ENCODE results near the gene CCNF.

CCNF gene

GRCh38 chr16:2388875-2389433 lies 40.3 kb upstream of the CCNF start:
- DNase-seq (ENCODE audit: extremely low read depth, low read depth) = no peak
- no peak overlapping the region for H3K4me3 ChIP-seq (replicated peaks; ENCODE audit: low read depth, low read length)
- no peak for TF ChIP-seq CTCF (IDR thresholded peaks at IDR 0.05; ENCODE audit: low read depth, low read length, missing control alignments)

GRCh38 chr16:2392025-2392424 lies 37.2 kb upstream of the CCNF start:
- no peak for TF ChIP-seq CTCF (IDR thresholded peaks at IDR 0.05; ENCODE audit: low read depth, low read length, missing control alignments)
- no peak for DNase-seq (ENCODE audit: extremely low read depth, low read depth)
- H3K4me3 ChIP-seq (replicated peaks; ENCODE audit: low read depth, low read length) = no peak overlapping the region

- no peak for DNase-seq (ENCODE audit: extremely low read depth, low read depth)
- no peak overlapping the region for H3K4me3 ChIP-seq (replicated peaks; ENCODE audit: low read depth, low read length)
- no peak for TF ChIP-seq CTCF (IDR thresholded peaks at IDR 0.05; ENCODE audit: low read depth, low read length, missing control alignments)
Measured at GRCh38 chr16:2398520-2398919, 30.7 kb upstream of the CCNF start.

DNA sequence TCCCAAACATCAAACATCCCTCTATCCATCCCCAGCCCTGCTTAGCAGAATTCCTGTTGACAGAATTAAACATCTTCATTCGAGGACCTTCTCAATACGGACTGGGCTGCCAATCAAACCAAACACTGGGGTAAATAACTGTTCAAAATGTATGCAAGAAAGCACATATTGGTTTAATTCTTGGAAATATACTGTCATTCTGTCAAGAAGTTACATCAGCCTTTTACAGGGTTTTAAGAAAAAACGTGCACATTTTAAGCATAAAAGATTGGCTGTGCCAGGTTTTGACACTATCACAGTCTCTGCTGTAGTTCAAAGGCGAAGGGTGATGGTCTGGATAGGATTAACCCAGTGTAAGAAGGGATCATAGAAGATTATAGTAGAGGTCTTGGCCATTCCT lies 25.1 kb upstream of the CCNF start:
- no peak for DNase-seq (ENCODE audit: extremely low read depth, low read depth)
- no peak overlapping the region for H3K4me3 ChIP-seq (replicated peaks; ENCODE audit: low read depth, low read length)
- no peak for TF ChIP-seq CTCF (IDR thresholded peaks at IDR 0.05; ENCODE audit: low read depth, low read length, missing control alignments)

- DNase-seq (ENCODE audit: extremely low read depth, low read depth) = no peak
- no peak for TF ChIP-seq CTCF (IDR thresholded peaks at IDR 0.05; ENCODE audit: low read depth, low read length, missing control alignments)
- H3K4me3 ChIP-seq (replicated peaks; ENCODE audit: low read depth, low read length) = no peak overlapping the region
Measured at GRCh38 chr16:2415085-2415484, 14.2 kb upstream of the CCNF start.

DNA sequence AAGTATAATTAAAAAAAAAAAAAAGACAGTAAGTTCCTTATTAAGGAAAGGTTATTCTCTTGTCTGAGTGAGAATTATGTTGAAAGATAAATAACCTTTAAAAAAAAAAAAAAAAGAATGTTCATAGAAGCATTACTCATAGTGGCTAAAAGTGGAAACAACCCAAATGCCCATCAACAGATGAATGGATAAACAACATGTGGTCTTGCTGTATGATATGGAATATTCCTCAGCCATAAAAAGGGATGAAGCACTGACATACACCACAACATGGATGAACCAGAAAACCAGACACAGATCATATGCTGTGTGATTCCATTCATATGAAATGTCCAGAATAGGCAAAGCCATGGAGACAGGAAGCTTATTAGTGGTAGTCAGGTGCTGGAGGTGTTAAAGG lies 9.2 kb upstream of the CCNF start:
- DNase-seq (ENCODE audit: extremely low read depth, low read depth) = no peak
- no peak overlapping the region for H3K4me3 ChIP-seq (replicated peaks; ENCODE audit: low read depth, low read length)
- no peak for TF ChIP-seq CTCF (IDR thresholded peaks at IDR 0.05; ENCODE audit: low read depth, low read length, missing control alignments)
